Stimulated activated CD4-positive, alpha-beta T cell treated with anti-CD3 and anti-CD28 coated beads, Interleukin-4, amount 100 ng/mL, for 24 hours (primary cell): ENCODE data around the gene WBP2NL.
"Not testable (repeated sequence)": the region's sequence is repeated elsewhere in the genome, so short reads cannot be mapped to it uniquely, and the experiment has no call there.

Experiments used
- DNase-seq: peaks from one replicate; pipeline ENCODE4 v3.0.0-alpha.2; 2020

WBP2NL gene

DNA sequence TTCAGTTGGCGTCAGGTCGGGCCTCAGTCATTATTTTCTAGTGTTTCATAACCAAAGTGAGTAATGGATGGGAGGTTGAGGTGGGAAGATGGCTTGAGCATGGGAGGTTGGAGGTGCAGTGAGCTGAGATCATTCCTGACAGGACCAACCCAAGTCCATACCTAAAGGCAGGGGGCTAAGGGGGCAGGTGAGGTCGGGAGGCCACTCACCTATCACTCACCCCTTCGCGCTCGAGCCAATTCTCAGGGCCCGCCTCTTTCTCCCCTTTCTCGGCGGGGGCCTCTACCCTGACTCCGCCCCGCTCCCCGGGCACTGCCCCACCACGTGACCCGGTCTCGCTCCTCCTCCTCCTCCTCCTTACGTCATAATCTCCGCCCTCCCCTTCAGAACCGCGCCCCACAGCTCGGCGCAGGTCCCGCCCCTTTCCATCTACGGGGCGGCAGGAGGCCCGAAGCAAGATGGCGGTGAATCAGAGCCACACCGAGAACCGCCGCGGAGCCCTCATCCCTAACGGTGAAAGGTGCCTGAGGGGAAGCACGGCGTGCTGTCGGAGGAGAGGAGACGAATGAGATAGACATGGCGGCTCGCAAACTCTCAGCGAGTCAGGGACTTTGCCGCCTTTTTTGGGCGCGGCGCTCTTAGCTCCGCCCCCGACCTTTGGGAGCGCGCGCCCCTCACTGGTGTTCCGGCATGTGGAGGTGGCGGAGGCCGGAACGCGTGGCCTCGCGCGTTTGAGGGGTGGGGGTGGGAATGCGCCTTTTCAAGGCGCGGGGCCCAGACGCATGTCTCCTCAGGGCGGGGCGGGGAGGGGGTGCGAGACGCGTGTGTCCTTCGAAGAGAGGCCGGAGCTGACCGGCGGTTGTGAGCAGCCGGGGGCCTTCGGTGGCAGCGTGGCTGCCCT, at the start of gene WBP2NL:
Gene WBP2NL, plus strand, starts transcription at position 428 of the 901 bp plus-strand sequence. Its CDS starts 31 bp downstream, at position 459.
- DNase-seq = peak; percentile 87

- not testable (repeated sequence) for DNase-seq
These were observed 49.7 kb upstream of the WBP2NL start for GRCh38 chr22:41948928-41949296.

- no peak for DNase-seq
These were observed 49.2 kb upstream of the WBP2NL start for GRCh38 chr22:41949297-41949965.

DNA sequence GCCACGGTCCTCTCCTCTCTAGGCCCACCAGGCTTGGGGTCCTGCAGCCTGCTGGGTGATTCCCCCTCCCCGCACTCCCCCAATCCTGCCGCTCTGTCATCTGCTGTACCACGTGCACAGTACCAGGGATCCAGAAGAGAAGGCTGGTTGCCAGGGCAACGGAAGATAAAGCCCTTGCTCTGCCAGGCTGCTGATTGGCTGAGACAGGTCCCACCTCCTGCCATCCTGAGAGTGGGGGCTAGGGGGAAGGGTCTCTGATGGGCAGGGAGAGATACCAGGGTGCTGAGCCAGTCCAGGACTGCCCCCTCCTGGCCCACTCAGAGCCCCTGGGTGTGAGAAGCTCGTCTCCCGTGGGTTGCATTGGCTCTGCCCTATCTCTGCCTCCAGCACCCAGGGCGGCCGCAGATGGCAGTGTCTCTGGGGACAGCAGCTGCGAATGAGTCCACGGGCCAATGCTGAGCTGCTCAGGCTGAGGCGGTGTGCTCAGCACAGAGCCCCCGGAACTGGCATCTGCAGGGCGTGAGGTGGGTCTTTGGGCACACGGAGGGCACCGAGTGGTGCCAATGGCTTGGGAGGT, 46.6 kb upstream of the WBP2NL start, which contains the start of gene SMIM45:
Gene SMIM45, plus strand, starts transcription at position 253 of the 577 bp plus-strand sequence.
- DNase-seq = no peak

- no peak for DNase-seq
These were observed 45.9 kb upstream of the WBP2NL start for GRCh38 chr22:41952713-41953112.

DNA sequence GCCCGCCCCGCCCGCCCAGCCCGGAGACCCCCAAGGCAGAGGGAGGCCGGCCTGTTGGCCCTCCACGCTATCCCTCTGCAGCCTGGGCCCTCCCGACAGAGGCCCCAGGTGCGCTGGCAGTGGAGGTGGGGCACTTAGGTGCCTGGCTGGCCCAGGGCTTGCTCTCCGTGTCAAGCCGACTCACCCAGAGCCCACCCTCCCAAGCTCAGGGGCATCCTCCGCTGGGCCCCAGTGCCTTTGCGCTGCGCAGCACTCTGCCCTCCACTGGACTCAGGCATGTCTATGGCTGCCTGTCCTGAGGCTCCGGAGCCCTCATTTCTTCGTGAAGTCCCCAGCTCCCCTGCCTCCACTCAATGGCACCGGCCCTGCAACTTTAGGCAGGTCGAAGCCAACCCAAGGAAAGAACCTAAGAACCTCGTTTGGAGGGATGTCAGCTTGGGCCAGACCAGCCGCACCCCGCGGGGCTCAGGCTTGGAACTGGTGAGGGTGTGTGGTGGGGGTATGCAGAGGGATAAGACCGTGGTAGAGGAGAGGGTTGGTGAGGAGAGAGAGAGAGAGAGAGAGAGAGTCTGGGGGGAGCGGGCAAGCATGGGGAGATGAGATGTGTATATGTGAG, 40.5 kb upstream of the WBP2NL start:
- no peak for DNase-seq

- no peak for DNase-seq
These were observed 35.0 kb upstream of the WBP2NL start for GRCh38 chr22:41963453-41964111.

GRCh38 chr22:41964112-41964491, 34.5 kb upstream of the WBP2NL start:
- DNase-seq = no peak

DNA sequence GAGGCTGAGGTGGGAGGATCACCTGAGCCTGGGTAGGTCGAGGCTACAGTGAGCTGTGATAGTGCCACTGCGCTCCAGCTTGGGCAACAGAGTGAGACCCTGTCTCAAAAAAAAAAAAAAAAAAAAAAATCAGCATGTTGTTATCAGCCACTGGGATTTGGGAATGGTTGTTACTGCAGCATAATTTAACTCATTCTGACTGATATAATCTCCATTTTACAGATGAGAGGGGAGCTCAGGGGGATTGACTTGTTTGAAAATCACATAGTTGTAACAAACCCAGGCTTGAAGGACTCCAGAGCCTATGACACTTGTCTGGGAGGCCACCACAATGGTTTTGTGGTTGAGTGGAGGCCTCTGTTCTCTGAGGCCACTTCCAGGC, 32.4 kb upstream of the WBP2NL start:
- no peak for DNase-seq

DNA sequence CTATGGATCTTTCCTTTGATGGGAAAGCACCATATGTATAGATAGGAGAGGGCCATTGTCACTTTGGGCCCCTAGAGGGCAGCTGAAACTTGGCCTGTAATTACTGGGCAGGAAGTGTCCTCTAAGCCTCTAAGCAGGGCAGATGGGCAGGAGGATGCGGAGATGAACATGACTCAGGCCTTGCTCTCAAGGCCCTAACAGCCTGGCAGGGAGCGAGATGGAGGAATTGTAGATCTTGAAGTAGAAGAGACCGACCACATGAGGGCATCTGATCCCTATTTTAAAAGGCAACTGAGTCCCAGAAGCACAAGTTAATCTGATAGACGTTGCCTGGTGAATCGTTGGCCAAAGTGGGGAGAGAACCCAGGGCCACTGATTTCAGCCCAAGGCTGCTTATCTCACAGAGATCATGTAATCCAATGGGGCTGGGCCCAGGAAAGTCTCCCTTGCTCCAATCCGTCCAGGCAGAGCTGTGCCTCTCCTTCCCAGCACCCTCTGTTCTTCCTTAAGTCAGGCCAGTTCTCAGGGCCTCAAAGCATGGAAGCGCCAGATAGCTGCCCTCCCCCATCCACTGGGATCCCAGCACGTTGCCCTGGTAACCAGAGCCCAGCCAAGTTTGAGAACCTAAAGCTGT, 31.9 kb upstream of the WBP2NL start:
- peak; percentile 55 for DNase-seq

GRCh38 chr22:41968601-41969000, 30.0 kb upstream of the WBP2NL start:
- no peak for DNase-seq

- no peak for DNase-seq
These were observed 29.4 kb upstream of the WBP2NL start, which contains the start of gene SEPTIN3 for GRCh38 chr22:41969110-41969646. TSS of gene SEPTIN3 (plus strand) at chr22:41969443. CDS start at chr22:41971493, 2,050 bp downstream.

DNA sequence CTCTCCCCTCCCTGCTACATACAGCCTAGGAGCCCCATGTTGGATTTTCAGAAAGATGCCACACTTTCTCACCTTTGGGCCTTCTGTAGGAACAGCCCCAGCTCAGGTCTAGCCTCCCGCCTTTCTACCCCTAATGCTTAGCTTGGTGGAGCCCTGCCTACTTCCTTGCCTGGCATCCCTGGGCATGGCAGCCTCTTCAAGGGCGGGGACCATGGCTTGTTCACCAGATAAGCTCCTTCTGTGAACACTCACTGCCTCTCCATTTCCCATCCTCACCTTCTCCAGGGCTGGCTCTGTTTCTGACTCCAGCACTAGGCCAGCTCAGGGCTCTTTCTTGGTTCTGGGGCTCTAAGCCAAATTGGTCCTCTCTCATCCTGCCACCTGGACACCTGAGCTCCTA, 28.0 kb upstream of the WBP2NL start:
- no peak for DNase-seq

GRCh38 chr22:41971431-41971830, 27.2 kb upstream of the WBP2NL start:
- no peak for DNase-seq

- DNase-seq = no peak
These were observed 23.8 kb upstream of the WBP2NL start for GRCh38 chr22:41974691-41975290.

DNA sequence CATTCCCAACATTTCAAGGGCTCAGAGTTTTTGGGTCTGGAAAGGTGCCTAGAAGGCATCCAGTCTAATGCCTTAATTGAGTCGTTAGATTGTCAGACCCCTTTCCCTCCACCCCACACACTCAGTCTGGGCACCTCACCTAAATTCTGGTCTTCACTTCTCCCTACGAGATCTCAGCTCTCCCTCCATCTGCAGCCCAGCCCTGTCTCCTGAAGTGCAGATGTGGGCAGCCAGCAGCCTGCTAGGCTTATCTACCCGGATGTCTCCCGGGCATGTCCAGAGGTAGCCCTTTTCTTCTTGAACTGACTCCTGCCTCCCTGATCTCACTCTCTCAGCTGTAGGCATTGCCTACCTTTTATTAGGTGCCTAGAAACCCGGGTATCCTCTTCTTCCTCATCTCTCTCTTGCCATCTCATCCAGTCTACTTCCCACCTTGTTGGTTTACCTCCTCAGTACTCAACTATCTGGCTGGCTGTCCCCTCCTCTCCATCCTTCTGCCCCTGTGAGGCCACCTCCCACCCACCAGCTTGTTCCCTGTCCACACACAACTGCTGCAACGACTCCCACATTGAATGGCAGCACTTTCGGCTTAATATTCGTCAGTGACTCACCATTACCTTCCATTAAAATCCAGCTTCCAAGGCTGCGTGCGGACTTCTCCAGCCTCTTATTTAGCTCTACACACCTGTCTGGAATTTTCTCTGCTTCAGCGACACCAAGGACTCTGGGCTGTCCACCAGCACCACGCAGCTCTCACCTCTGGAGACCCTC, 23.1 kb upstream of the WBP2NL start:
- DNase-seq = no peak

DNA sequence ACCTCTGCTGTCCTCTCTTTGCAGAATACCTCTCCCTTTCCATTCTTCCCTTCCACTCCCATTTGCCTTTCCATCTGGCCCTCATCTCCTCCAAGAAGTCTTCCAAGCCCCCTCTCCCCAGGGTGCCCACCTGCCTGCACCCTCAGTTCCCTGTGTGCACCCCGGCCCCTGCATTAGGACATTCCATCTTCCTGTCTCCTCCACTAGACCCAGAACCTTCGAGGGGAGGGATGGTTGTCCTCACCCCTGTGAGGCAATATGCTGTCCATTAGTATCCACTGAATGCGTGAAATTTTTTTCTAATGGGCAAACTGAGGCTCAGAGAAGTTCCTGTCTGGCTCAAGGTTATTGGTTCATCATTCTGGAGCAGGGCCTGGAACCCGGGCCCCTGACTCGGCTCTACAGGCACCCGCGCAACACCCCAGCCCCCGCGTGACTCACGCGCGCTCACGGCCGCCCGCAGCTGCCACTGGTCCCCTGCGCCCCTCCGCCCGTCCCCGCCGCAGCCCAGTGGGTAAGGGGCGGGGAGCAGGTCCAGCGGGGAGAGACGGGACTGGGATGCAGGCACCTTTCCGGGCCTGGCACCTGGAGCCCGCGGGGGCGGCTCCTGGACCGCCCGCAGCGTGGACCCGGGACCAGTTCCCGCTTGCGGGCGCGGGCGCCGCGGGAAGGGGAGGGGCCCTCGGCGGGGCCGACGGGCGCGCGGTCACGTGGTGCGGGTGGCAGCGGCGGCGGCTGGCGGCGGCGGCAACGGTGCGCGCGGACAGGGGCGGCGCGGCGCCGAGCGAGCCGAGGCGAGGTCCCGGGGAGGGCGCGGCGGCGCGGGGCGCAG, 22.3 kb upstream of the WBP2NL start:
- peak; percentile 53 for DNase-seq

DNA sequence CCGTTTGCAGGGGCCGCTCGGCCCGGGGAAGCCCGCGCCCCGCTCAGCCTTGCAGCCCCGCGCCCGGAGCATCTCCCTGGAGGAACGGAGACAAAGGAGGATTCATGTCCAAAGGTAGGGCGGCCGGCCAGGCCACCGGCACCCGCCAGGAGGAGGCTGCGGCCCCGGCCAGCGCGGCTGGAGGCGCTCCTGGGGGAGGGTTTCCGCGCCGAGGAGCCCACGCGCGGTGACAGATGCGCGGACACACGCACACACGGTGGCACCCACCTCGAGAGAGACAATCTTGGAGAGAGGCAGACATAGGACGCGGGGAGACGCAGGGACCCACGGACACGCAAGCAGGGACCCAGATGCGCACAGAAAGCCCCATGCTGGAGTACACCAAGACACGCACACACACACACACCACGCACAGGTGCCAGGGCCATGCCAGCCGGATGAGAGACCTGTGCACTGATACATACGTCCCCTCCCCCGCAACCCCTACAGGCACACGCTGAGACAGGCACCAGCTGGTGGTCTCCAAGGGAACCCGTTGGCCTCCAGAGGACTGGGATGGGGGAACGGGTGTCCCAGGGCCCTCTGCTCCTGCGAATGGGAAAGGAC, 21.5 kb upstream of the WBP2NL start:
- no peak for DNase-seq

DNA sequence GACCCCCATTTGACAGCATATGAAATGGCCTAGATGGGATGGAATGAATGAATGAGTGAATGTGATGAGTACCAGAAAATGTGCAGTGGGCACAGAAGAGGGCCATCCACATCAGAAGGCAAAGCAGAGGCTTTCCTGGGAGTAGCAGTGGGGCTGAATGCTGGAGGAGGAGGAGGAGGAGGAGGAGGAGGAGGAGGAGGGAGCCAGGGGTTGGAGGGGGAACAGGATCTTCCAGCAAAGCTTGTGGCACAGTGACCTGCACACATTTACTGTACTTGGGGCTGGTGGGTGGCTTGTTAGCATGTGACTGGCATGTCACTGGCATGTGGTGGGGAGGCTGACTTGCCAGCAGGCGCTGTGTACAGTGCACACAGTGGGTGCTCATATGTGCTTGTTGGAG, 19.9 kb upstream of the WBP2NL start:
- DNase-seq = no peak
